Measurements from ENCODE around the gene CCDC87. TPM values are rescaled to one million over a fixed set of nuclear protein-coding genes. Genes with fewer than 3 reads are reported as not detected.

The CCDC87 gene
- total RNA-seq, 1 experiment from 2014 or later: 1.1 TPM

GRCh38 chr11:66624450-66624849, 31.6 kb upstream of the CCDC87 start:
- Histone ChIP-seq H2BK15ac (ENCODE audit: low read depth, low read length) (no peak overlapping the region), H2BK20ac (ENCODE audit: low read depth, low read length, poor library complexity, severe bottlenecking) (no peak overlapping the region), H3K23me2 (ENCODE audit: insufficient read length, low read depth, low read length, poor library complexity, severe bottlenecking) (no peaks in the 10 kb centered on the region), H3K27me3 (ENCODE audit: insufficient read depth, low read length) (no peaks in the 10 kb centered on the region), H3K9ac (ENCODE audit: extremely low read depth, insufficient read length, low read length) (no peak overlapping the region), H4K8ac (replicated peaks; ENCODE audit: insufficient read length, low read depth, low read length) (no peak overlapping the region), H3K79me2 (ENCODE audit: insufficient read depth, low read length) (peaks cover 74% of the 10 kb centered on the region; the same call in 1 of the 2 replicates), H3K4me1 (ENCODE audit: insufficient read depth, low read length) (no peaks in the 10 kb centered on the region; the same call in 1 of the 2 replicates), H4K91ac (ENCODE audit: insufficient read length, low read depth, low read length) (no peak overlapping the region), H2BK120ac (ENCODE audit: low read depth, low read length, poor library complexity, severe bottlenecking) (no peak overlapping the region), H3K56ac (ENCODE audit: insufficient read length, low read depth, low read length) (no peak overlapping the region), H3K14ac (ENCODE audit: insufficient read depth, low read length) (no peak overlapping the region; the same call in 1 of the 2 replicates), H3K4me2 (ENCODE audit: insufficient read depth, insufficient read length, low read length) (no peak overlapping the region), H2AK5ac (ENCODE audit: insufficient read length, low read length) (no peak overlapping the region), H4K20me1 (ENCODE audit: control insufficient read depth, insufficient read depth, insufficient read length) (peaks cover 4% of the 10 kb centered on the region), H3K79me1 (ENCODE audit: insufficient read depth, low read depth, low read length, poor library complexity, severe bottlenecking) (peaks cover 12% of the 10 kb centered on the region), H4K5ac (ENCODE audit: insufficient read length, low read depth, low read length) (no peak overlapping the region), H3K23ac (ENCODE audit: insufficient read length, low read depth, low read length) (no peak overlapping the region), H3T11ph (ENCODE audit: low read length) (no peak overlapping the region), H3K4ac (ENCODE audit: low read depth, low read length) (no peak overlapping the region), H2AFZ (ENCODE audit: low read length) (no peak overlapping the region), H2BK5ac (ENCODE audit: insufficient read length, low read length) (no peak overlapping the region), H2BK12ac (ENCODE audit: insufficient read length, low read depth, low read length) (no peak overlapping the region), H3K27ac (ENCODE audit: insufficient read length, low read depth, low read length) (no peak overlapping the region), H3K18ac (ENCODE audit: insufficient read length, low read depth, low read length) (no peak overlapping the region), H3K9me3 (ENCODE audit: control insufficient read depth, low read depth, low read length) (no peaks in the 10 kb centered on the region)
- H3K27ac Mint-ChIP-seq: no peak overlapping the region
- WGBS (ENCODE audit: extremely low coverage, insufficient read length, low lambda C conversion rate): no CpG with 5 or more reads among the region's 16 CpGs
- no peak overlapping the region for H3K4me3 Mint-ChIP-seq
- peaks cover 63 to 94% (median 87%) of the 10 kb centered on the region in 3 experiments for H3K36me3 Mint-ChIP-seq (ENCODE audit: insufficient read depth in 1 of 3, low read depth in 3 of 3)
- no peaks in the 10 kb centered on the region; a peak in 1 of 5 replicates for H3K9me3 Mint-ChIP-seq
- H3K27me3 Mint-ChIP-seq (ENCODE audit: low read depth): no peaks in the 10 kb centered on the region
- H3K4me1 Mint-ChIP-seq: peaks cover 18 to 22% of the 10 kb centered on the region in 2 experiments
- no peak for DNase-seq
- no peak for TF ChIP-seq CTCF (conservative IDR thresholded peaks at IDR 0.05)

Measured in H9 (cell line).